MM.1S (cell line): ENCODE measurements around the gene SPOP.

ENCODE experiments used
- EZH2 ChIP-seq: fragments of 300-600 bp; sonication (generic); optimal IDR thresholded peaks from 2 replicates; pipeline ENCODE3; 2017; ENCODE audit warnings: low read depth, mild to moderate bottlenecking, antibody characterized with exemption, low read length, mixed read lengths
- TF ChIP-seq, protein P1 (sequence below): fragments of 300-600 bp; sonication (generic); IDR thresholded peaks from 2 replicates; pipeline ENCODE4 v1.5.1; 2016; ENCODE audit warnings: antibody characterized with exemption, low read length, mixed read lengths

DNA sequence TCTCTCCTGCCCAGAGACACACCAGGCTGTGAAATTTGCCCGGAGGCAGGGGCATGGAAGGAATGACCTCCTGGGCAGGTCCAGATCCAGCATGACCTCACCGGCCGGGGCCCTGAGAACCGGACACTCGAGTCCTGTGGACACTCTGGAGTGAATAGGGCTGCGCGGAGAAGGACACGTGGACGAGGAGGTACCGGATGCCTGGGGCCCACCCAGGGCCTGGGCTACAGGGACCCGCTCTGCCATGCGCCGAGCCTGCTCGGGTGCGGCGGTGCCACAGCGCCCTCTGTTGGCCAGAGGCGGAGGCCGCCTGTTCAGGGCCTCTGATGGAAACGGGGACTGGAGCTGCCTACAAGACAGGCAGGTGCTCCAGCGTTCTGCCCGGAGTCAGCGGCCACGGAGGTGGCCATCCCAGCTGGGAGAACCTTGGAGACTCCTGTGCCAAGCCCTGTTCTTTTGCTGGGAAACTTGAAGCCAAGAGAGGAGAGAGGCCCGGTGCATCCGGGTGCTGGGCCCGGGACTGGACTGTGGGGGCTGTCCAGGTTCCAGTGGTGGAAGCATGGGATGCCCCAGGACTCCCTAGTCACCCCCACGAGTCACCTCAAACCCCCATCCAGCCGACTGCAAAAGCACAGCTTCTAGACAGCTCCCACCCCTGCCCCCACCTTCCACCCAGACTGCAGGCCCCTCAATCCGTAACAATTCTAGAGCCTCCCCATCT, 121.5 kb downstream of the SPOP start:
- TF ChIP-seq, protein P1, sequence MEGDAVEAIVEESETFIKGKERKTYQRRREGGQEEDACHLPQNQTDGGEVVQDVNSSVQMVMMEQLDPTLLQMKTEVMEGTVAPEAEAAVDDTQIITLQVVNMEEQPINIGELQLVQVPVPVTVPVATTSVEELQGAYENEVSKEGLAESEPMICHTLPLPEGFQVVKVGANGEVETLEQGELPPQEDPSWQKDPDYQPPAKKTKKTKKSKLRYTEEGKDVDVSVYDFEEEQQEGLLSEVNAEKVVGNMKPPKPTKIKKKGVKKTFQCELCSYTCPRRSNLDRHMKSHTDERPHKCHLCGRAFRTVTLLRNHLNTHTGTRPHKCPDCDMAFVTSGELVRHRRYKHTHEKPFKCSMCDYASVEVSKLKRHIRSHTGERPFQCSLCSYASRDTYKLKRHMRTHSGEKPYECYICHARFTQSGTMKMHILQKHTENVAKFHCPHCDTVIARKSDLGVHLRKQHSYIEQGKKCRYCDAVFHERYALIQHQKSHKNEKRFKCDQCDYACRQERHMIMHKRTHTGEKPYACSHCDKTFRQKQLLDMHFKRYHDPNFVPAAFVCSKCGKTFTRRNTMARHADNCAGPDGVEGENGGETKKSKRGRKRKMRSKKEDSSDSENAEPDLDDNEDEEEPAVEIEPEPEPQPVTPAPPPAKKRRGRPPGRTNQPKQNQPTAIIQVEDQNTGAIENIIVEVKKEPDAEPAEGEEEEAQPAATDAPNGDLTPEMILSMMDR = peak; percentile 99
- TF ChIP-seq EZH2 = no peak
